Duodenal mucosa (tissue), 2 donors: ENCODE data around the gene IGDCC3.

Experiments used
- H3K27ac ChIP-seq: one replicate; pipeline ENCODE4 v1.7.0; 2013; ENCODE audit warnings: low read depth, low read length
- H3K27me3 ChIP-seq, 2 donors: one replicate each; pipeline ENCODE4 v1.7.0; 2013; ENCODE audit warnings: low read length in 2 of 2, control low read depth in 1 of 2; ENCODE audit not compliant: insufficient read depth in 2 of 2, control insufficient read depth in 1 of 2
- H3K36me3 ChIP-seq, 2 donors: one replicate each; pipeline ENCODE4 v1.7.0; 2013; ENCODE audit warnings: low read length in 2 of 2, control low read depth in 1 of 2; ENCODE audit not compliant: insufficient read depth in 2 of 2, control insufficient read depth in 1 of 2
- H3K4me1 ChIP-seq, 2 donors: one replicate each; pipeline ENCODE4 v1.7.0; 2013; ENCODE audit warnings: low read length in 2 of 2, control low read depth in 1 of 2; ENCODE audit not compliant: insufficient read depth in 2 of 2, control insufficient read depth in 1 of 2
- H3K4me3 ChIP-seq, 2 donors: one replicate each; pipeline ENCODE4 v1.7.0; 2013; ENCODE audit warnings: low read length in 2 of 2, low read depth in 1 of 2
- H3K9ac ChIP-seq, 2 donors: one replicate each; pipeline ENCODE4 v1.7.0; 2013; ENCODE audit warnings: low read length in 2 of 2, low read depth in 1 of 2
- H3K9me3 ChIP-seq, 2 donors: one replicate each; pipeline ENCODE4 v1.7.0; 2013; ENCODE audit warnings: low read length in 2 of 2, control low read depth in 1 of 2; ENCODE audit not compliant: control insufficient read depth in 1 of 2

The IGDCC3 gene

GRCh38 chr15:65302061-65302460, 75.7 kb downstream of the IGDCC3 start:
- H3K36me3 ChIP-seq = no peaks in the 10 kb centered on the region
- no peaks in the 10 kb centered on the region for H3K27me3 ChIP-seq
- peaks cover 11 to 13% of the 10 kb centered on the region in 2 donors for H3K4me1 ChIP-seq
- H3K9me3 ChIP-seq = no peaks in the 10 kb centered on the region
- no peak overlapping the region for H3K4me3 ChIP-seq
- H3K27ac ChIP-seq = no peak overlapping the region
- no peak overlapping the region for H3K9ac ChIP-seq

DNA sequence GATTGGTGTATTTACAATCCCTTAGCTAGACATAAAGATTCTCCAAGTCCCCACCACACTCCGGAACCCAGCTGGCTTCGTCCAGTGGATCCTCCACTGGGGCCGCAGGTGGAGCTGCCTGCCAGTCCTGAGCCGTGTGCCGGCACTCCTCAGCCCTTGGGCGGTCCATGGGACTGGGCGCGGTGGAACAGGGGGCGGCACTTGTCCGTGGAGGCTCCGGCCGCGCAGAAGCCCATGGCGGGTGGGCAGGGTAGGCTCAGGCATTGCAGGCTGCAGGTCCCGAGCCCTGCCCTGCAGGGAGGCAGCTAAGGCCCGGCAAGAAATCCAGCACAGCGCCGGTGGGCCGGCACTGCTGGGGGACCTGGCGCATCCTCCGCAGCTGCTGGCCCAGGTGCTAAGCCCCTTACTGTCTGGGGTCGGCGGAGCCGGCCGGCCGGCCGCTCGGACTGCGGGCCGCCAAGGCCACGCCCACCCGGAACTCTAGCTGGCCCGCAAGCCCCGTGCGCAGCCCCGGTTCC, 76.8 kb downstream of the IGDCC3 start:
- Histone ChIP-seq H3K4me3 (no peak overlapping the region), H3K4me1 (peaks cover 11 to 19% of the 10 kb centered on the region in 2 donors), H3K27ac (no peak overlapping the region), H3K36me3 (no peaks in the 10 kb centered on the region), H3K9me3 (no peaks in the 10 kb centered on the region), H3K9ac (no peak overlapping the region), H3K27me3 (no peaks in the 10 kb centered on the region)

- Histone ChIP-seq H3K4me1 (peaks cover 6 to 10% of the 10 kb centered on the region in 2 donors), H3K9ac (no peak overlapping the region), H3K27ac (no peak overlapping the region), H3K27me3 (no peaks in the 10 kb centered on the region), H3K9me3 (no peaks in the 10 kb centered on the region), H3K36me3 (no peaks in the 10 kb centered on the region), H3K4me3 (no peak overlapping the region)
Observed at GRCh38 chr15:65298731-65299130, 79.1 kb downstream of the IGDCC3 start.

DNA sequence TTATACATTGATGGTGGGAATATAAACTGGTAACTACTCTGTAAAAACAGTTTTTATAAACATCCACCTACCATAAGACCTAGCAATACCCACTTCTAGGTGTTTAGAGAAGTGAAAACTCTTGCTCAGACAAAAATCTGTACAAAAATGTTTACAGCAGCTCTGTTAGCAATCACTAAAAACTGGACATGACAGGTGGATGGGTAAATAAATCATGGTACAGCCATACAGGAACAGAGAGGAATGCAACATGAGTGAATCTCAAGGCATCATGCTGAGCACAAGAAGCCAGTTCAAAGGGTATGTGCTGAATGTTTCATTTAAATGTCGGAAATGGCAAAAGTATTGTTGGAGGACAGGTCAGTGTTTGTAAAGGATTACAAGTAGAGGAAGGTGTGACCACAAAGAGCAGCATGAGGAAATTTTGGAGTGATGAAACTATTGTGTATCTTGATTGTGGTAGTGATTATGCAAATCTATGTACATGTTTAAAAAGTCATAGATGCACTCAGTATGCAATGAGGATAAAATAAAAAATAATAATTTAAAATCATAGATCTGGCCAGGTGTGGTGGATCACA, 84.8 kb downstream of the IGDCC3 start:
- Histone ChIP-seq H3K27me3 (no peaks in the 10 kb centered on the region), H3K9ac (no peak overlapping the region), H3K36me3 (no peaks in the 10 kb centered on the region), H3K27ac (no peak overlapping the region), H3K4me3 (no peak overlapping the region), H3K4me1 (peaks cover 3 to 5% of the 10 kb centered on the region in 2 donors), H3K9me3 (no peaks in the 10 kb centered on the region)

DNA sequence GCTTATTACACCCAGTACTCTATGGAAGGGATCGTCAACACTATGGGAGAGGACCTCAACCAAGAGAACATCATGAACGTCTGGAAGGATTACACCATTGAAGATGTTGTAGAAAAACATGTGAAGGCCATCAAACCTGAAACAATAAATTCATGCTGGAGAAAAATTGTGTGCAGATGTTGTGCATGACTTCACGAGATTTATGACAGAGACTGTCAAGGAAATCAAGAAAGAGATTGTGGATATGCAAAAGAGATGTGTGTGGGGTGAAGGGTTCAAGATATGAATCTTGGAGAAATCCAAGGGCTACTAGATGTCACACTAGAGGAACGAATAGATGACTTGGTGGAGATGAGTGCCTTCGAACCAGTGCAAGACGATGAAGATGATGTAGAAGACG, 87.6 kb downstream of the IGDCC3 start:
- Histone ChIP-seq H3K4me3 (no peak overlapping the region), H3K27ac (no peak overlapping the region), H3K9ac (no peak overlapping the region), H3K36me3 (no peaks in the 10 kb centered on the region), H3K9me3 (no peaks in the 10 kb centered on the region), H3K27me3 (no peaks in the 10 kb centered on the region), H3K4me1 (peaks cover 11 to 13% of the 10 kb centered on the region in 2 donors)

- no peaks in the 10 kb centered on the region for H3K9me3 ChIP-seq
- no peaks in the 10 kb centered on the region for H3K27me3 ChIP-seq
- no peak overlapping the region for H3K4me3 ChIP-seq
- no peaks in the 10 kb centered on the region for H3K36me3 ChIP-seq
- no peak overlapping the region for H3K9ac ChIP-seq
- H3K27ac ChIP-seq = no peak overlapping the region
- H3K4me1 ChIP-seq = peaks cover 11 to 13% of the 10 kb centered on the region in 2 donors
Observed at GRCh38 chr15:65289261-65289854, 88.4 kb downstream of the IGDCC3 start.

DNA sequence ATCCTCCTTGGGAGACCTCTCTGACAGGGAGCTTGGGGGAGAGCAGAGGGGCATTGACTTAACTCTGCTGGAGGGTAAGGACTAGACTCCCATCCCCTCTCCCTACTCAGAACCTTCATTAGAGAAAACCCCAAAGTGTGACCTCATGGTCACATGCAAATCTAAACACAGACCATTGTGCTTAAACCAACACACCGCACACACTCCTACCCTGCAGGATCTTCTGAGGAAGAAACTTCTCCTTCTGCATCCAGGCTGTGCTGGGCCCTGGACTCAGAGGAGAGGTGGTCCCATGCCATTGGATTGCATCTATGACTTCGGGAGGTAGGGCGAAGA, 90.3 kb downstream of the IGDCC3 start:
- H3K4me3 ChIP-seq = peak overlapping the region in 1 of 2 donors; percentile 81
- H3K4me1 ChIP-seq = peaks cover 11 to 13% of the 10 kb centered on the region in 2 donors
- H3K27me3 ChIP-seq = no peaks in the 10 kb centered on the region
- H3K27ac ChIP-seq = no peak overlapping the region
- peaks cover 0 to 1% of the 10 kb centered on the region in 2 donors for H3K36me3 ChIP-seq
- peak overlapping the region; percentile 88 to 93 for H3K9ac ChIP-seq
- H3K9me3 ChIP-seq = no peaks in the 10 kb centered on the region

- H3K4me3 ChIP-seq = peak within 1 kb of the TSS; percentile 81 to 89
- peak within 1 kb of the TSS; percentile 87 for H3K27ac ChIP-seq
- peaks cover 0 to 2% of the 10 kb centered on the region in 2 donors for H3K36me3 ChIP-seq
- H3K9me3 ChIP-seq = no peaks in the 10 kb centered on the region
- H3K4me1 ChIP-seq = peaks cover 11 to 13% of the 10 kb centered on the region in 2 donors
- no peaks in the 10 kb centered on the region for H3K27me3 ChIP-seq
- peak within 1 kb of the TSS; percentile 93 to 97 for H3K9ac ChIP-seq
Observed at GRCh38 chr15:65286704-65287519, 90.9 kb downstream of the IGDCC3 start, which contains the start of gene PARP16. Gene PARP16, minus strand, starts transcription at chr15:65286883. Its CDS starts 457 bp downstream, at chr15:65286426.

DNA sequence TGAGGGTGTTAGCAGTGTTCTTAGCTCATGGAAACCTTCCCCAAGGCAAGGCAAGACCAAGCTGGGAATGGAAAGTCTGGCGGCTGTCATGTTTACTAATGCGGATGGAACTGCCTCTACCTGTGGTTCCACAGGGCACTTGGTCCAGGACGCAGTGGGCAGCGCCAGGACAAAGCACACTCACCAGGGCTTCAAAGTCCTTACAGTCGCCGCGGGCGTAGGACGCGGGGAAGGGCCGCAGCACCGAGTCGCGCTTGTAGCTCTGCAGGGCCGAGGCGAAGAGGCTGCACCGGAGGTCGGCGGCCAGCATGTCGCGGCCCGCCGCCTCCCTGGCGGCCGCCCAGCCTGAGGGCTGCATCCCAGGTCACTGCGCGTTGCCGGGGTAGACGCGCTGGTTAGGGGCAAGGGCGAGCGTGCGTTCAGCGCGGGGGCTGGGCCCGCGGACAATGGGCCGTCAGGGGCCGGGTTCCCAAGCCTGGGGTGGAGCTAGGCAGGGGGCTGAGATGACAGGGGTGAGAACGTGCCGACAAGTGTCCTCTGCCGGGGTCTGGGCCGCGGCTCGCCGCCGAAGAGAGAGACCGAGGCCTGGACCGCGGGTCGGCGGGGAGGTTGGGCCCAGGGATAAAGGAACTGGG, 91.6 kb downstream of the IGDCC3 start:
- H3K27ac ChIP-seq = peak overlapping the region; percentile 87
- H3K9me3 ChIP-seq = no peaks in the 10 kb centered on the region
- H3K27me3 ChIP-seq = no peaks in the 10 kb centered on the region
- H3K9ac ChIP-seq = peak overlapping the region; percentile 93 to 97
- peaks cover 0 to 2% of the 10 kb centered on the region in 2 donors for H3K36me3 ChIP-seq
- peaks cover 11 to 13% of the 10 kb centered on the region in 2 donors for H3K4me1 ChIP-seq
- H3K4me3 ChIP-seq = peak overlapping the region; percentile 81 to 89
